Gastrocnemius medialis (tissue), 4 donors: ENCODE data around the gene DTWD2. TPM values are rescaled to one million over a fixed set of nuclear protein-coding genes. Genes with fewer than 3 reads are reported as not detected.
"Not testable (repeated sequence)": the region's sequence is repeated elsewhere in the genome, so short reads cannot be mapped to it uniquely, and the experiment has no call there.

Experiments
- ATAC-seq, 2 donors: fragments of 150-250 bp; one replicate each; pipeline ENCODE4 v1.9.1; 2016
- DNase-seq, 2 donors: peaks; one replicate each; pipeline ENCODE4 v3.0.0-alpha.2; 2019
- H3K27ac ChIP-seq, 4 donors: fragments of 200-600 bp; sonication (generic); 1 replicate in 1 of 4; 2 replicates in 3 of 4; pipeline ENCODE4 v1.5.1; 2016 to 2018; ENCODE audit warnings: mild to moderate bottlenecking in 2 of 4, moderate library complexity in 1 of 4
- H3K27me3 ChIP-seq, 3 donors: fragments of 200-600 bp; sonication (generic) in 2 of 3; 1 replicate in 1 of 3; 2 replicates in 2 of 3; pipeline versions ENCODE4 v1.5.1 to v1.6.0; 2016 to 2019; ENCODE audit warnings: mild to moderate bottlenecking in 1 of 3, moderate library complexity in 1 of 3
- H3K36me3 ChIP-seq, 2 donors: fragments of 200-600 bp; sonication (generic) in 1 of 2; one replicate each; pipeline ENCODE4 v1.5.1; 2017 to 2018
- H3K4me1 ChIP-seq, 2 donors: fragments of 200-600 bp; sonication (generic) in 1 of 2; one replicate each; pipeline ENCODE4 v1.5.1; 2016 to 2017; ENCODE audit warnings: mild to moderate bottlenecking in 2 of 2
- H3K4me3 ChIP-seq, 4 donors: fragments of 200-600 bp; sonication (generic) in 3 of 4; 1 replicate in 1 of 4; 2 replicates in 3 of 4; pipeline ENCODE4 v1.5.1; 2016 to 2019; ENCODE audit warnings: mild to moderate bottlenecking in 2 of 4
- H3K9me3 ChIP-seq, 3 donors: fragments of 200-600 bp; sonication (generic) in 2 of 3; 1 replicate in 1 of 3; 2 replicates in 2 of 3; pipeline ENCODE4 v1.5.1; 2016 to 2019
- POLR2A ChIP-seq, 2 donors: fragments of 450-650 bp; IDR thresholded peaks; one replicate each; pipeline ENCODE4 v1.6.1; 2017; ENCODE audit warnings: antibody characterized with exemption in 2 of 2, mild to moderate bottlenecking in 2 of 2, moderate library complexity in 2 of 2
- in situ Hi-C, 4 donors: fragments of 200-750 bp; cut with MboI; loops; one replicate each; pipeline versions ENCODE4 v1.15.0 to v1.8.0; 2017; ENCODE audit warnings: low sequenced_read_pairs in 4 of 4
- intact Hi-C: fragments of 100-400 bp; cut with DNase I; formaldehyde crosslinking; loops from one replicate; pipeline ENCODE4 v1.15.1; 2023; ENCODE audit warnings: low total_unique reads
- total RNA-seq, 4 donors: library from RNA; depleted of rRNA; stranded (reverse); fragments of >200 nt; gene quantifications; one replicate each; pipeline versions ENCODE4 v1.1.0 to v1.2.3, GENCODE V29; 2016
- TF ChIP-seq, protein P1 (sequence below), 5 experiments: fragments of 450-650 bp in 3 of 5; fragments of 200-600 bp in 2 of 5; sonication (generic) in 2 of 5; IDR thresholded peaks in 4 of 5; conservative IDR thresholded peaks in 1 of 5; 1 replicate in 4 of 5; 2 replicates in 1 of 5; pipeline ENCODE4 v1.5.1; 2016 to 2019; ENCODE audit warnings: antibody characterized with exemption in 5 of 5, mild to moderate bottlenecking in 3 of 5, moderate library complexity in 3 of 5

Gene DTWD2
- total RNA-seq, 4 donors from 2014 or later = 2.5 to 19.2 (median 8.0) TPM

DNA sequence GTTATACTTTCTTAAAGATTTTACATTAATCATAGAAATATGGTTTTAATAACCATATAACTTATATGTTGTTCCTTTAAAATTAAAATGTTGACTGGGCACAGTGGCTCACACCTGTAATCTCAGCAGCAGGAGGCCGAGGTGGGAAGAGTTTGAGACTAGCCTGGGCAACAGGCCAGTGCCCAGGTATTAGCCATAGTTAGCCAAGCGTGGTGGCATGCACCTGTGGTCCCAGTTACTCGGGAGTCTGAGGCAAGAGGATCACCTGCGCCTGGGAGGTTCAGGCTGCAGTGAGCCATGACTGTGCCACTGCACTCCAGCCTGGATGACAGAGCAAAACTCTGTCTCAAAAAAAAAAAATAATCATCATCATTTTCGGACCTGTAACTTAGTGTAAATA is 133.5 kb downstream of the DTWD2 start:
- Histone ChIP-seq H3K27me3 (no peaks in the 10 kb centered on the region), H3K27ac (no peak overlapping the region), H3K9me3 (no peaks in the 10 kb centered on the region), H3K36me3 (no peaks in the 10 kb centered on the region), H3K4me1 (no peaks in the 10 kb centered on the region), H3K4me3 (no peak overlapping the region)
- intact Hi-C loops = no loop called here
- DNase-seq (no peak), ATAC-seq (no peak)
- no peak for TF ChIP-seq POLR2A (IDR thresholded peaks at IDR 0.05)
- TF ChIP-seq, protein P1, sequence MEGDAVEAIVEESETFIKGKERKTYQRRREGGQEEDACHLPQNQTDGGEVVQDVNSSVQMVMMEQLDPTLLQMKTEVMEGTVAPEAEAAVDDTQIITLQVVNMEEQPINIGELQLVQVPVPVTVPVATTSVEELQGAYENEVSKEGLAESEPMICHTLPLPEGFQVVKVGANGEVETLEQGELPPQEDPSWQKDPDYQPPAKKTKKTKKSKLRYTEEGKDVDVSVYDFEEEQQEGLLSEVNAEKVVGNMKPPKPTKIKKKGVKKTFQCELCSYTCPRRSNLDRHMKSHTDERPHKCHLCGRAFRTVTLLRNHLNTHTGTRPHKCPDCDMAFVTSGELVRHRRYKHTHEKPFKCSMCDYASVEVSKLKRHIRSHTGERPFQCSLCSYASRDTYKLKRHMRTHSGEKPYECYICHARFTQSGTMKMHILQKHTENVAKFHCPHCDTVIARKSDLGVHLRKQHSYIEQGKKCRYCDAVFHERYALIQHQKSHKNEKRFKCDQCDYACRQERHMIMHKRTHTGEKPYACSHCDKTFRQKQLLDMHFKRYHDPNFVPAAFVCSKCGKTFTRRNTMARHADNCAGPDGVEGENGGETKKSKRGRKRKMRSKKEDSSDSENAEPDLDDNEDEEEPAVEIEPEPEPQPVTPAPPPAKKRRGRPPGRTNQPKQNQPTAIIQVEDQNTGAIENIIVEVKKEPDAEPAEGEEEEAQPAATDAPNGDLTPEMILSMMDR (IDR thresholded peaks at IDR 0.05 in 4 of 5, conservative IDR thresholded peaks at IDR 0.05 in 1 of 5) = no peak
- in situ Hi-C loops = no loop called here

- DNase-seq, H3K27me3 ChIP-seq, ATAC-seq, H3K4me3 ChIP-seq, H3K27ac ChIP-seq, in situ Hi-C loops, H3K9me3 ChIP-seq, intact Hi-C loops, H3K4me1 ChIP-seq, H3K36me3 ChIP-seq: not testable (repeated sequence)
These were observed 136.6 kb downstream of the DTWD2 start for GRCh38 chr5:118851785-118852184.

- not testable (repeated sequence) for ATAC-seq
These were observed 138.8 kb downstream of the DTWD2 start for GRCh38 chr5:118849507-118849906.

GRCh38 chr5:118844351-118844750 is 144.0 kb downstream of the DTWD2 start:
- intact Hi-C loops (no loop called here), in situ Hi-C loops (no loop called here)
- H3K36me3 ChIP-seq = no peaks in the 10 kb centered on the region
- H3K27me3 ChIP-seq = no peaks in the 10 kb centered on the region
- no peaks in the 10 kb centered on the region for H3K9me3 ChIP-seq
- ATAC-seq = no peak
- H3K4me1 ChIP-seq = no peaks in the 10 kb centered on the region
- H3K4me3 ChIP-seq = no peak overlapping the region
- no peak overlapping the region for H3K27ac ChIP-seq
- TF ChIP-seq POLR2A (IDR thresholded peaks at IDR 0.05) = no peak
- TF ChIP-seq, protein P1 (IDR thresholded peaks at IDR 0.05 in 4 of 5, conservative IDR thresholded peaks at IDR 0.05 in 1 of 5) = no peak
- DNase-seq = no peak

More at GRCh38 chr5:118849507-118849906, 138.8 kb downstream of the DTWD2 start:
- in situ Hi-C loops, H3K4me1 ChIP-seq, H3K36me3 ChIP-seq, DNase-seq, intact Hi-C loops, H3K4me3 ChIP-seq, H3K9me3 ChIP-seq, H3K27ac ChIP-seq, H3K27me3 ChIP-seq: not testable (repeated sequence)

- H3K27ac ChIP-seq = no peak overlapping the region
- no peak overlapping the region for H3K4me3 ChIP-seq
- no peaks in the 10 kb centered on the region for H3K4me1 ChIP-seq
- TF ChIP-seq, protein P1 (IDR thresholded peaks at IDR 0.05 in 4 of 5, conservative IDR thresholded peaks at IDR 0.05 in 1 of 5) = no peak
- no peak for TF ChIP-seq POLR2A (IDR thresholded peaks at IDR 0.05)
- in situ Hi-C loops = no loop called here
- H3K9me3 ChIP-seq = no peaks in the 10 kb centered on the region
- ATAC-seq (no peak), DNase-seq (no peak)
- no peaks in the 10 kb centered on the region for H3K36me3 ChIP-seq
- intact Hi-C loops = no loop called here
- H3K27me3 ChIP-seq = no peaks in the 10 kb centered on the region
These were observed 153.6 kb downstream of the DTWD2 start for GRCh38 chr5:118834710-118835109.

DNA sequence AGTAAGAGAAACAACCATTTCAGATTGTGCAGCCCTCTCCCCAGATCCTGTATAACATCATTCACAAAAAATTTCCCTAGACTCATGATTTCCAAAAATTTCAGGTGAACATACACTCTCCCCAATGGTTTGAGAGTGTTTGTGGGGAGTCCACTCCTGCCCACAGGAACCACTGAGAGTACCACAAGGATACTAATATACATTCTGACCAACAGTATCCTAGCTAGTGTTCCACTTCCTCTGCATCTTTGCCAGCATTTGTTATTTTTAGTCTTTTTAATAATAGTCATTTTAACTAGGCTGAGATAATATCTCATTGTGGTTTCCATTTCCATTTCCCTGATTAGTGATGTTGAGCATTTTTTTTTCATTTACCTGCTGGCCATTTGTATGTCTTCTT is 155.4 kb downstream of the DTWD2 start:
- Histone ChIP-seq H3K9me3 (no peaks in the 10 kb centered on the region), H3K27me3 (no peaks in the 10 kb centered on the region), H3K4me1 (no peaks in the 10 kb centered on the region), H3K36me3 (no peaks in the 10 kb centered on the region), H3K27ac (no peak overlapping the region), H3K4me3 (no peak overlapping the region)
- no peak for TF ChIP-seq POLR2A (IDR thresholded peaks at IDR 0.05)
- TF ChIP-seq, protein P1 (IDR thresholded peaks at IDR 0.05 in 4 of 5, conservative IDR thresholded peaks at IDR 0.05 in 1 of 5) = no peak
- in situ Hi-C loops (no loop called here), intact Hi-C loops (no loop called here)
- ATAC-seq (no peak), DNase-seq (no peak)
